ENCODE results near the gene L3MBTL4.

The L3MBTL4 gene

DNA sequence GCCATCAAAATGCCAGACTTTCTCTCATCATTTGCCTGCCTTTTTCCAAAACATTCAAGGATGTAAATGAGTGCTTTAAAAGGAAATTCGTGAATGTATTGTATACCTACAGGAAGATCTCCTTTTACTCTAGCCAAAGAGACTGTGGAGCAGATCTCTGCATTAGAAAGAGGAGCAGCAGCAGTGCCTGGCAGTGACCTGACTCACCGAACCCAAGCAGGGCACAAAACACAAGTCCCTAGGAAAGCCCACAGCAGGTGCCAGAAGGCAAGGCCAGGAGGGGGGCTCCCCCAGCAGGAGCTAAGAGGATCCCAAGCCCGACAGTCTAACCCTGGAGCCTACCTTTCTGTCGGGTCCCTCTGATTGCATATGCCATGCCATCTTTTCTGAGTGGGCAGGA lies 47.9 kb downstream of the L3MBTL4 start:
- H3K9me3 ChIP-seq (ENCODE audit: control insufficient read depth, insufficient read depth, low read length) = no peaks in the 10 kb centered on the region
- H3K4me3 ChIP-seq (ENCODE audit: low read length) = no peak overlapping the region
- peaks cover 6% of the 10 kb centered on the region for H3K4me1 ChIP-seq (ENCODE audit: control insufficient read depth, insufficient read depth, low read length)
- H3K36me3 ChIP-seq (ENCODE audit: control insufficient read depth, insufficient read depth, low read length) = no peaks in the 10 kb centered on the region
- DNase-seq (ENCODE audit: low read depth, low spot score) = no peak
- no peaks in the 10 kb centered on the region for H3K27me3 ChIP-seq (ENCODE audit: control insufficient read depth, insufficient read depth, low read length)
- no peak overlapping the region for H3K27ac ChIP-seq (ENCODE audit: low read length)
- WGBS (ENCODE audit: insufficient coverage, insufficient read length) = no CpG with 5 or more reads among the region's 4 CpGs

DNA sequence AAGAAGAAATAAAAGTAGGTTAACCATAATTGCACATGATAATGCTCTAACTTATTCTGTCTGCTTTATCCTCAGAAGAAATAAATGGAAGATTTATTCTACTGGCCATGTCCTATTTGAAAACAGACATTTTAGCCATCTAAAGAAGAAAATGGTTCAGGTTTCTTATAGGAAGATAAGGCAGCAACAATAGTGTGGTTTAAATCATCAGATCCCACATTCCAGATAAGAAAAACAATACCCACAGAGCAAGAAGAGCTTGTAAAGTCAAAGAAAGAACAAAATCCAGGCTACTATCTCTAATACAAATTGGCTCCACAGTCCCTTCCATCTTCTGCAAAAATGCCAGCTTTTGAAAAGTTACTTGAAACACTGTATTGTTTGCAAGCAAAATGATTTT lies 49.3 kb downstream of the L3MBTL4 start:
- no peaks in the 10 kb centered on the region for H3K36me3 ChIP-seq (ENCODE audit: control insufficient read depth, insufficient read depth, low read length)
- H3K4me3 ChIP-seq (ENCODE audit: low read length) = no peak overlapping the region
- H3K27me3 ChIP-seq (ENCODE audit: control insufficient read depth, insufficient read depth, low read length) = no peaks in the 10 kb centered on the region
- H3K4me1 ChIP-seq (ENCODE audit: control insufficient read depth, insufficient read depth, low read length) = peaks cover 6% of the 10 kb centered on the region
- H3K9me3 ChIP-seq (ENCODE audit: control insufficient read depth, insufficient read depth, low read length) = no peaks in the 10 kb centered on the region
- DNase-seq (ENCODE audit: low read depth, low spot score) = no peak
- H3K27ac ChIP-seq (ENCODE audit: low read length) = no peak overlapping the region

DNA sequence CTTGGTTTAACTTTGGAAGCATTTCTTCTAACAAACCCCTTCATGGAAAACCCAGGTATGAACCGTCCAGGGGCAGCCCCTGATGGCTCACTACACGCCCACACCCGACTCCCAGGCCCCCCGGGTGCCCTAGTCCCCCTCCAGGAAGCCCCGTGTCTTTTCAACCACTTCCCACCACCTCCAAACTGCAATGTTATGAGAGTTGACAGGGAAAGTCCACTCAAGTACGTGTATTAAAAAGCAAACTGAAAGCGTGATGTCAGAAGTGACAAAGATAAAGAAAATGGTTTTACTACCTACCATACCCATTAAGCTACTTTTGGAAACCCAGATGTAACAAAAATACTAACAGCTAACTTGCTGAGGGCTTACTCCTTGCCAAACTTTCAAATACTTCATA lies 51.5 kb downstream of the L3MBTL4 start:
- no CpG with 5 or more reads among the region's 7 CpGs for WGBS (ENCODE audit: insufficient coverage, insufficient read length)
- Histone ChIP-seq H3K27ac (ENCODE audit: low read length) (no peak overlapping the region), H3K9me3 (ENCODE audit: control insufficient read depth, insufficient read depth, low read length) (no peaks in the 10 kb centered on the region), H3K36me3 (ENCODE audit: control insufficient read depth, insufficient read depth, low read length) (no peaks in the 10 kb centered on the region), H3K4me1 (ENCODE audit: control insufficient read depth, insufficient read depth, low read length) (peaks cover 6% of the 10 kb centered on the region), H3K27me3 (ENCODE audit: control insufficient read depth, insufficient read depth, low read length) (no peaks in the 10 kb centered on the region), H3K4me3 (ENCODE audit: low read length) (no peak overlapping the region)
- no peak for DNase-seq (ENCODE audit: low read depth, low spot score)

DNA sequence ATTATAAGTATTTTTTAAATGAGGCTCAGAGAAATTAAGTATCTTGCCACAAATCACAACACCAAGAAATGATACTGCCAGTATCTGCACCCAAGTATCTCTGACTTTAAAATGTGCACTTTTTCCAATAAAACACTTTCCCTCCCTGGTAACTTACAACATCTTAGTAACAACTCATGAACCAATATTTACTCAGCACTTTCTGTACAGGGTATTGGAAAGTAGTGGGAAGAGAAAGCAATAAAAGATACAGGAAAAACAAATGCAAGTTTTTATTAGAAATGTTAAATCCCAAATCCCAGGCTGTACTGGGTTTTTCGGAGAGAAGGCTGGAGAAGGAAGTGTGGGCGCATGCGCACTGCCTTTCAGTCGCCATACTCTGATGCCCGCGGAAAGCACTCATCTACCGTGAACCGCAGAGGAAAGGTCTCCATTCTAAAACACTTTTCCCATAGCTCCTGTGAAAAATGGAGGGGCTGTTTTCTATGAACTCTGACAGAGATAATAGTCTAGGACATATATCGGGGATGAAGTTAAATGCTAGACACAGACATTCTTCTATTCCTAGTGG lies 52.1 kb downstream of the L3MBTL4 start:
- no CpG with 5 or more reads among the region's 9 CpGs for WGBS (ENCODE audit: insufficient coverage, insufficient read length)
- DNase-seq (ENCODE audit: low read depth, low spot score) = no peak
- Histone ChIP-seq H3K27ac (ENCODE audit: low read length) (no peak overlapping the region), H3K4me3 (ENCODE audit: low read length) (no peak overlapping the region), H3K9me3 (ENCODE audit: control insufficient read depth, insufficient read depth, low read length) (no peaks in the 10 kb centered on the region), H3K4me1 (ENCODE audit: control insufficient read depth, insufficient read depth, low read length) (peaks cover 4% of the 10 kb centered on the region), H3K36me3 (ENCODE audit: control insufficient read depth, insufficient read depth, low read length) (no peaks in the 10 kb centered on the region), H3K27me3 (ENCODE audit: control insufficient read depth, insufficient read depth, low read length) (no peaks in the 10 kb centered on the region)

DNA sequence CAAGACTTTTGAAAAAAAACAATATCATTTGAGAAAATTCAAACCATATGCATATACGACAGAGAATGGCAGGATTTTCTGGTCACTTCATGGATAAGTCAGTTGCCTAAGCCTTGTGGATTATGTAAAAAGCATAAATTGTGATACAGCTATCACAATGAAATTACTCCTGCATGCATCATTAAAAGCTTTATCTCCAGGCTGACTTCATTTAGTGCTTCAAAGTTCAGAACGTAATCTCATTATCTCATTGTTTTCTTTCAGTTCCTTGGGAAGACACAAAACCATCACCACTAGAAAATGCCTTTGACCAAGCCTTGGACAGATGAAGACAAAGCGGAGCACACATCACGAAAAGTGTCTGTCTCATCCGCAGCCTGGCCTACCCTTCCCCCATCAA lies 57.0 kb downstream of the L3MBTL4 start:
- Histone ChIP-seq H3K27ac (ENCODE audit: low read length) (no peak overlapping the region), H3K27me3 (ENCODE audit: control insufficient read depth, insufficient read depth, low read length) (no peaks in the 10 kb centered on the region), H3K4me3 (ENCODE audit: low read length) (no peak overlapping the region), H3K4me1 (ENCODE audit: control insufficient read depth, insufficient read depth, low read length) (no peaks in the 10 kb centered on the region), H3K36me3 (ENCODE audit: control insufficient read depth, insufficient read depth, low read length) (no peaks in the 10 kb centered on the region), H3K9me3 (ENCODE audit: control insufficient read depth, insufficient read depth, low read length) (no peaks in the 10 kb centered on the region)
- DNase-seq (ENCODE audit: low read depth, low spot score) = no peak
- no CpG with 5 or more reads among the region's 5 CpGs for WGBS (ENCODE audit: insufficient coverage, insufficient read length)

DNA sequence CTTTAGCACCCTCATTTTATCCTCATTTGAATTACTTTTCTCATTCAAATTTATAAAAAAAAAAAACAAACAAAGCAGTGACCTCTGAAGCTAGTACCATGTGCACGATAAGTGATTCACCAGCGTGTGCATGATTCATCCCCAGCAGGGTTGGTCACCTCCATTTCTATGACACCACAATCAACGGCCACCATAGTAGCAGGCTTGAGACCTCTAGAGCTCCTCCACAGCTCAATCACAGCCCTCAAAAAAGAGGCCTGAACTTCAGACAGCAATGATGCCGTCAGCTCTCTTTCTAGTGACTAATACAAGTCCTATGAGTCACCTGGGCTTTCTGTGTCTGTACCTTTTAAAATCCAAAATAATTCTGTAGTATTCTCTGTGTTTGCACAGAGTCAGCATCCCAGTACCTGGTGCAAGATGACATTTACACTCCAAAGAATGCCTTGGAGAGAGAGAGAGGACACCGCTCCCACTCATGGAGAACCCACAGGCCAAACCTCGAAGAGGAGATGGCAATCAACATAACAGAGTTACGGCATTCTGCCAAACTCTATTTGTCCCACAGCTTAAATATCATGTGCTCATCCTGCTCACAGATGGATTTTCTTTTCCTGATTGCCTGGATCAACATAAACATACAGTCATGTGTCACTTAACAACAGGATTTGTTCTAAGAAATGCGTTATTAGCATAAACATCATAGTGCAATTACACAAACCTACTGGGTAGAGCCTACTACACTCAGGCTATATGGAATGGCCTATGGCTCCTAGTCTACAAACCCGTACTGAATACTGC lies 58.7 kb downstream of the L3MBTL4 start:
- WGBS (ENCODE audit: insufficient coverage, insufficient read length) = no CpG with 5 or more reads among the region's 9 CpGs
- no peak overlapping the region for H3K27ac ChIP-seq (ENCODE audit: low read length)

DNA sequence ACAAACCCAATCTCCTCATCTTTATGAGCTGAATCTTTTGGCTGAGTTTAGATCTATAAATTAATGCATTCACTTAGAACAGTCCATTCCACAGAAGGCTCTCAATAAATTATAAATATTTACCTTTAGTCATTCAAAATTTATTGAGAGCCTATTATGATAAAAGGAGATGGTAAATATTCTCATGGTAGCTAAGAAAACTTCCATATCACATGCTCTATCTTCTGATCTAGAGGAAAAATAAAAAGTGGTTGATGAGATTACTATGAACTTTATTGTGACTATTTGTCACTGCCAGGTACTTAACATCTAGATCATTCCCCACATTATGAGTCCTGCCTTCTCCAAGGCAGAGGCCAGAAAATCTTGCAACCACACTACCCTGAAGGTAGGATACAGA lies 62.4 kb downstream of the L3MBTL4 start:
- no peak for DNase-seq (ENCODE audit: low read depth, low spot score)
- Histone ChIP-seq H3K9me3 (ENCODE audit: control insufficient read depth, insufficient read depth, low read length) (no peaks in the 10 kb centered on the region), H3K27ac (ENCODE audit: low read length) (no peak overlapping the region)

More for the DNA sequence above, 58.7 kb downstream of the L3MBTL4 start:
- DNase-seq (ENCODE audit: low read depth, low spot score) = no peak
- no peaks in the 10 kb centered on the region for H3K9me3 ChIP-seq (ENCODE audit: control insufficient read depth, insufficient read depth, low read length)
- H3K4me3 ChIP-seq (ENCODE audit: low read length) = no peak overlapping the region
- H3K4me1 ChIP-seq (ENCODE audit: control insufficient read depth, insufficient read depth, low read length) = no peaks in the 10 kb centered on the region
- no peaks in the 10 kb centered on the region for H3K27me3 ChIP-seq (ENCODE audit: control insufficient read depth, insufficient read depth, low read length)
- no peaks in the 10 kb centered on the region for H3K36me3 ChIP-seq (ENCODE audit: control insufficient read depth, insufficient read depth, low read length)

DNA sequence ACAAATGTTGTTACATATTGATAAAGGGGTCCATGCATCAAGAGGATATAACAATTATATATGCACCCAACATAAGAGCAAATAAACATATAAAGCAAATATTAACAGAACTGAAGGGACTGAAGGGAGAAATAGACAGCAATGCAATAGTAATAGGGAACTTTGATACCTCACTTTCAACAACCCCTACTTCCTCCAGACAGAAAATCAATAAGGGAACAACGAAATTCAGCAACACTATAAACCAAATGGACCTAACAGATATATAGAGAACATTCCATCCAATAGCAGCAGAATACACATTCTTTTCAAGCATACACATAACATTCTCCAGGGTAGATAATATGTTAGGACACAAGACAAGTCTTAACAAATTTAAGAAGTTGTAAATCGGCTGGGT lies 71.7 kb downstream of the L3MBTL4 start:
- Histone ChIP-seq H3K4me1 (ENCODE audit: control insufficient read depth, insufficient read depth, low read length) (no peaks in the 10 kb centered on the region), H3K27ac (ENCODE audit: low read length) (no peak overlapping the region), H3K9me3 (ENCODE audit: control insufficient read depth, insufficient read depth, low read length) (no peaks in the 10 kb centered on the region), H3K36me3 (ENCODE audit: control insufficient read depth, insufficient read depth, low read length) (no peaks in the 10 kb centered on the region), H3K4me3 (ENCODE audit: low read length) (no peak overlapping the region), H3K27me3 (ENCODE audit: control insufficient read depth, insufficient read depth, low read length) (no peaks in the 10 kb centered on the region)
- DNase-seq (ENCODE audit: low read depth, low spot score) = no peak
- no CpG with 5 or more reads among the region's 2 CpGs for WGBS (ENCODE audit: insufficient coverage, insufficient read length)

More for the DNA sequence above, 62.4 kb downstream of the L3MBTL4 start:
- Histone ChIP-seq H3K4me1 (ENCODE audit: control insufficient read depth, insufficient read depth, low read length) (no peaks in the 10 kb centered on the region), H3K4me3 (ENCODE audit: low read length) (no peak overlapping the region), H3K36me3 (ENCODE audit: control insufficient read depth, insufficient read depth, low read length) (no peaks in the 10 kb centered on the region), H3K27me3 (ENCODE audit: control insufficient read depth, insufficient read depth, low read length) (no peaks in the 10 kb centered on the region)

DNA sequence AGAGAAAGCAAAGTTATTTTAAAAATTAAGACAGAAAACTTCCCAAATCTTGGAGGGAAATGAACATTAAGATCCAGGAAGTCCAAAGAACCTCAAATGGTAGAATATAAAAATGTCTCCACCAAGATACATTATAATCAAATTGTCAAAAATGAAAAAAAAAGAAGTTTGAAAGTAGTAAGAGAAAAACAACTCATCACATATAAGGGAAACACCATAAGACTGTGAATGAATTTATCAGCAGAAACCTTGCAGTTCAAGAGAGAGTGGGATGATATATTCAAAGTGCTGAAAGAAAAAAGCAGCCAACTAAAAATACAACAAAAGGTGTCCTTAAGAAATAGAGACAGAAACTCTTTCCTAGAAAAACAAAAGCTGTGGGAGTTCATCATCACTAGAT lies 73.0 kb downstream of the L3MBTL4 start:
- no peaks in the 10 kb centered on the region for H3K9me3 ChIP-seq (ENCODE audit: control insufficient read depth, insufficient read depth, low read length)
- no peak for DNase-seq (ENCODE audit: low read depth, low spot score)
- H3K4me3 ChIP-seq (ENCODE audit: low read length) = no peak overlapping the region
- no peaks in the 10 kb centered on the region for H3K27me3 ChIP-seq (ENCODE audit: control insufficient read depth, insufficient read depth, low read length)
- H3K27ac ChIP-seq (ENCODE audit: low read length) = no peak overlapping the region
- H3K36me3 ChIP-seq (ENCODE audit: control insufficient read depth, insufficient read depth, low read length) = no peaks in the 10 kb centered on the region
- H3K4me1 ChIP-seq (ENCODE audit: control insufficient read depth, insufficient read depth, low read length) = no peaks in the 10 kb centered on the region

DNA sequence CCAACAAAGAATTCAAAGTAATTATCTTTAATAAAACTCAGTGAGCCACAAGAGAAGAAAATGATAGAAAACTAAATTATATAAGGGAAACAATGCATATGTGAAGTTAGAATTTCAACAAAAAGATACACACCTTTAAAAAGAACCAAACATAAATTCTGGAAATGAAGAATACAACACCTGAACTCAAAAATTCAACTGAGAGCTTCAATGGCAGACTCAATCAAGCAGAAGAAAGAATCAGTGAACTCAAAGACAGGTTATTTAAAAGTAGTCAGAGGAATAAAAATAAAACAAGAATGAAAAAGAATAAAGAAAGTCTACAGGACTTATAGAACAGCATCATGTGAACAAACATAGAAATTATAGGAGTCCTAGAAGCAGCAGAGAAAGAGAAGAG lies 73.4 kb downstream of the L3MBTL4 start:
- no peak overlapping the region for H3K27ac ChIP-seq (ENCODE audit: low read length)
- no peaks in the 10 kb centered on the region for H3K4me1 ChIP-seq (ENCODE audit: control insufficient read depth, insufficient read depth, low read length)
- no peaks in the 10 kb centered on the region for H3K36me3 ChIP-seq (ENCODE audit: control insufficient read depth, insufficient read depth, low read length)
- no peak for DNase-seq (ENCODE audit: low read depth, low spot score)
- H3K27me3 ChIP-seq (ENCODE audit: control insufficient read depth, insufficient read depth, low read length) = no peaks in the 10 kb centered on the region
- H3K4me3 ChIP-seq (ENCODE audit: low read length) = no peak overlapping the region
- H3K9me3 ChIP-seq (ENCODE audit: control insufficient read depth, insufficient read depth, low read length) = no peaks in the 10 kb centered on the region

DNA sequence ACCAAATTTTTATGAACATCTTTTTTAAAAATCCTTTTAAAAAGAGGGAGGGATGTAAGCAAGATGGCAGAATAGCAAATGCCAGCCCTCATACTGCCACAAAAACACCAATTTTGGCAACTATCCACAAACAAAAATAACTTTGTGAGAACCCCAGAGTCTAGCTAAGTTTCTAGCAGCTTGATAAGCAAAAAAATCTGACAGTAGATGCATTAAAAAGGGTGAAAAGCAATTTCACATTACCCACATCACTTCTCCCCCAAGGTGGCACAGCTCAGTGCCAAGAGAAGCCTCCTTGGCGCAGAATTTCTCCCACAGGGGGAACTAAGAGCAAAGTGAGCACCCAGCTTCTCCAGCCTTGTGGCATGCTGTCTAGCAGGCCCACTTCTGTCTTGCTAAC lies 74.6 kb downstream of the L3MBTL4 start:
- H3K27me3 ChIP-seq (ENCODE audit: control insufficient read depth, insufficient read depth, low read length) = no peaks in the 10 kb centered on the region
- DNase-seq (ENCODE audit: low read depth, low spot score) = no peak
- H3K9me3 ChIP-seq (ENCODE audit: control insufficient read depth, insufficient read depth, low read length) = no peaks in the 10 kb centered on the region
- H3K4me3 ChIP-seq (ENCODE audit: low read length) = no peak overlapping the region
- no peaks in the 10 kb centered on the region for H3K4me1 ChIP-seq (ENCODE audit: control insufficient read depth, insufficient read depth, low read length)
- H3K27ac ChIP-seq (ENCODE audit: low read length) = no peak overlapping the region
- H3K36me3 ChIP-seq (ENCODE audit: control insufficient read depth, insufficient read depth, low read length) = no peaks in the 10 kb centered on the region
- no CpG with 5 or more reads among the region's 1 CpG for WGBS (ENCODE audit: insufficient coverage, insufficient read length)

Data from iPS DF 6.9 (cell line).